Gastrocnemius medialis (tissue), 4 donors: ENCODE data around the gene TCF7L2. TPM values are rescaled to one million over a fixed set of nuclear protein-coding genes. Genes with fewer than 3 reads are reported as not detected.

Experiments
- ATAC-seq, 2 donors: fragments of 150-250 bp; one replicate each; pipeline ENCODE4 v1.9.1; 2016
- DNase-seq, 2 donors: peaks; one replicate each; pipeline ENCODE4 v3.0.0-alpha.2; 2019
- H3K27ac ChIP-seq, 4 donors: fragments of 200-600 bp; sonication (generic); 1 replicate in 1 of 4; 2 replicates in 3 of 4; pipeline ENCODE4 v1.5.1; 2016 to 2018; ENCODE audit warnings: mild to moderate bottlenecking in 2 of 4, moderate library complexity in 1 of 4
- H3K27me3 ChIP-seq, 3 donors: fragments of 200-600 bp; sonication (generic) in 2 of 3; 1 replicate in 1 of 3; 2 replicates in 2 of 3; pipeline versions ENCODE4 v1.5.1 to v1.6.0; 2016 to 2019; ENCODE audit warnings: mild to moderate bottlenecking in 1 of 3, moderate library complexity in 1 of 3
- H3K36me3 ChIP-seq, 2 donors: fragments of 200-600 bp; sonication (generic) in 1 of 2; one replicate each; pipeline ENCODE4 v1.5.1; 2017 to 2018
- H3K4me1 ChIP-seq, 2 donors: fragments of 200-600 bp; sonication (generic) in 1 of 2; one replicate each; pipeline ENCODE4 v1.5.1; 2016 to 2017; ENCODE audit warnings: mild to moderate bottlenecking in 2 of 2
- H3K4me3 ChIP-seq, 4 donors: fragments of 200-600 bp; sonication (generic) in 3 of 4; 1 replicate in 1 of 4; 2 replicates in 3 of 4; pipeline ENCODE4 v1.5.1; 2016 to 2019; ENCODE audit warnings: mild to moderate bottlenecking in 2 of 4
- H3K9me3 ChIP-seq, 3 donors: fragments of 200-600 bp; sonication (generic) in 2 of 3; 1 replicate in 1 of 3; 2 replicates in 2 of 3; pipeline ENCODE4 v1.5.1; 2016 to 2019
- CTCF ChIP-seq, 5 experiments: fragments of 450-650 bp in 3 of 5; fragments of 200-600 bp in 2 of 5; sonication (generic) in 2 of 5; IDR thresholded peaks in 4 of 5; conservative IDR thresholded peaks in 1 of 5; 1 replicate in 4 of 5; 2 replicates in 1 of 5; pipeline ENCODE4 v1.5.1; 2016 to 2019; ENCODE audit warnings: antibody characterized with exemption in 5 of 5, mild to moderate bottlenecking in 3 of 5, moderate library complexity in 3 of 5
- POLR2A ChIP-seq, 2 donors: fragments of 450-650 bp; IDR thresholded peaks; one replicate each; pipeline ENCODE4 v1.6.1; 2017; ENCODE audit warnings: antibody characterized with exemption in 2 of 2, mild to moderate bottlenecking in 2 of 2, moderate library complexity in 2 of 2
- in situ Hi-C, 4 donors: fragments of 200-750 bp; cut with MboI; loops; one replicate each; pipeline versions ENCODE4 v1.15.0 to v1.8.0; 2017; ENCODE audit warnings: low sequenced_read_pairs in 4 of 4
- intact Hi-C: fragments of 100-400 bp; cut with DNase I; formaldehyde crosslinking; loops from one replicate; pipeline ENCODE4 v1.15.1; 2023; ENCODE audit warnings: low total_unique reads
- total RNA-seq, 4 donors: library from RNA; depleted of rRNA; stranded (reverse); fragments of >200 nt; gene quantifications; one replicate each; pipeline versions ENCODE4 v1.1.0 to v1.2.3, GENCODE V29; 2016

Gene TCF7L2
- total RNA-seq, 4 donors from 2014 or later: 4.6 to 5.1 (median 5.0) TPM

GRCh38 chr10:113199459-113199858, 249.4 kb downstream of the TCF7L2 start:
- DNase-seq: no peak
- in situ Hi-C loops: no loop called here
- TF ChIP-seq CTCF (IDR thresholded peaks at IDR 0.05 in 4 of 5, conservative IDR thresholded peaks at IDR 0.05 in 1 of 5) (no peak), POLR2A (IDR thresholded peaks at IDR 0.05) (no peak)
- Histone ChIP-seq H3K36me3 (no peaks in the 10 kb centered on the region), H3K9me3 (no peaks in the 10 kb centered on the region), H3K4me1 (no peaks in the 10 kb centered on the region), H3K4me3 (no peak overlapping the region), H3K27me3 (no peaks in the 10 kb centered on the region), H3K27ac (no peak overlapping the region)
- intact Hi-C loops: no loop called here
- ATAC-seq: no peak

DNA sequence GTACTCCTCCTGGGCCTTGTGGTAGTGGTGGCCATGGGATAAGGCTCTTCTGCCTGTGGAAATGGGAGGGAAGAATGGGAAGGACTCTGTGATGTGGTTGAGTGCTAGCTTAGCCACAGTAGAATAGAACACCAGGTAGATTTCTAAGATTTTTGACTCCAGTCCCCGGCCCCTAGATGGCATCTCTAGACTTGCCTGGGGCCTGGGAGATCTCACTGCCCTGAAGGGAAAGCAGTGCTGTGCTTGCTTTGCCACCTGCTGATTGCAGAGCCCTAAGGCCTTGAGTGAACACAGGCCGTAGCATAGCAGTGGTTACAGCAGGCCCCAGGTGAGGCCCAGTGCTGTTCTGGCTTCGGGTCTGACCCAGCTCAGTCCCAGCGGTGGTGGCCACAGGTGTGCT, 252.0 kb downstream of the TCF7L2 start:
- ATAC-seq (no peak), DNase-seq (no peak)
- TF ChIP-seq CTCF (IDR thresholded peaks at IDR 0.05 in 4 of 5, conservative IDR thresholded peaks at IDR 0.05 in 1 of 5) (no peak), POLR2A (IDR thresholded peaks at IDR 0.05) (no peak)
- no peaks in the 10 kb centered on the region for H3K4me1 ChIP-seq
- no peak overlapping the region for H3K4me3 ChIP-seq
- H3K27ac ChIP-seq: no peak overlapping the region
- H3K27me3 ChIP-seq: no peaks in the 10 kb centered on the region
- no peaks in the 10 kb centered on the region for H3K9me3 ChIP-seq
- no peaks in the 10 kb centered on the region for H3K36me3 ChIP-seq
- intact Hi-C loops (no loop called here), in situ Hi-C loops (no loop called here)

DNA sequence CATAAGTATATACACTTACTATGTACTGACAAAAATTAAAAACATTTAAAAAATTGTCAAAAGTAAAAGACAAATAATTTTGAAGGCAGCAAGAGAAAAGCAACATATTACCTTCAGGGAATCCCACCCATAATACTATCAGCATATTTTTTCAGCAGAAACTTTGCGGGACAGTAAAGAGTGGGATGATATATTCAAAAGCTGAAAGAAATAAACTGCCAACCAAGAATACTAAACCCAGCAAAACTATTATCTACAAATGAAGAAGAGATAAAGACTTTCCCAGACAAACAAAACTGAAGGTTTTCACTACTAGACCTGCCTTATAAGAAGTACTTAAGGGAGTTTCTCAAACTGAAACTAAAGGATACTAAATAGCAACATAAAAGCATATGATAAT, 257.9 kb downstream of the TCF7L2 start:
- no peaks in the 10 kb centered on the region for H3K4me1 ChIP-seq
- no peaks in the 10 kb centered on the region for H3K27me3 ChIP-seq
- H3K27ac ChIP-seq: no peak overlapping the region
- H3K9me3 ChIP-seq: peaks cover 0 to 7% (median 0%) of the 10 kb centered on the region in 3 donors
- H3K36me3 ChIP-seq: no peaks in the 10 kb centered on the region
- intact Hi-C loops: no loop called here
- peak overlapping the region in 1 of 4 donors; percentile 10 for H3K4me3 ChIP-seq
- DNase-seq (no peak), ATAC-seq (no peak)
- in situ Hi-C loops: no loop called here
- TF ChIP-seq POLR2A (IDR thresholded peaks at IDR 0.05) (no peak), CTCF (IDR thresholded peaks at IDR 0.05 in 4 of 5, conservative IDR thresholded peaks at IDR 0.05 in 1 of 5) (no peak)

DNA sequence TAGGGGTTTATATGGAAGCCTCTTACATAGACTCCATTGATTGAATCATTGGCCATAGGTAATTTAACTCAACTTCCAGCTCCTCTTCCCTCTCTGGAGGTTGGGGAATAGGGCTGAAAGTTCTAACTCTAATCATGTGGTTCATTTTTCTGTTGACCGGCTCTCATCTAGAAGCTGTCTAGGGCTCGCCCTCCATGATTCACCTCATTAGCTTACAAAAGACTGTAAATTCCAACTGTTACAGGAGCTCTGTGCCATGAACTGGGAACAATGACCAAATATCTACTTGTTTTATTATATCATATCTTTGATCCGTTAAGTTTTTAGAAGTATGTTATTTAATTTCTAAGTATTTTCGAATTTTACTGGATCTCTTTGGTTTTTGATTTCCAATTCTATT, 263.0 kb downstream of the TCF7L2 start:
- TF ChIP-seq POLR2A (IDR thresholded peaks at IDR 0.05): no peak
- TF ChIP-seq CTCF (IDR thresholded peaks at IDR 0.05 in 4 of 5, conservative IDR thresholded peaks at IDR 0.05 in 1 of 5): no peak
- DNase-seq (no peak), ATAC-seq (no peak)
- Histone ChIP-seq H3K27ac (no peak overlapping the region), H3K9me3 (peaks cover 0 to 6% (median 0%) of the 10 kb centered on the region in 3 donors), H3K4me3 (no peak overlapping the region), H3K4me1 (no peaks in the 10 kb centered on the region), H3K27me3 (no peaks in the 10 kb centered on the region), H3K36me3 (no peaks in the 10 kb centered on the region)
- intact Hi-C loops (no loop called here), in situ Hi-C loops (no loop called here)

- Histone ChIP-seq H3K27me3 (no peaks in the 10 kb centered on the region), H3K4me1 (no peaks in the 10 kb centered on the region), H3K9me3 (no peaks in the 10 kb centered on the region), H3K4me3 (no peak overlapping the region), H3K36me3 (no peaks in the 10 kb centered on the region), H3K27ac (no peak overlapping the region)
- TF ChIP-seq POLR2A (IDR thresholded peaks at IDR 0.05) (no peak), CTCF (IDR thresholded peaks at IDR 0.05 in 4 of 5, conservative IDR thresholded peaks at IDR 0.05 in 1 of 5) (no peak)
- intact Hi-C loops (no loop called here), in situ Hi-C loops (no loop called here)
- ATAC-seq: no peak
- DNase-seq: no peak
Observed at GRCh38 chr10:113214331-113214730, 264.3 kb downstream of the TCF7L2 start.
